ENCODE data around the gene STMN1. TPM values are rescaled to one million over a fixed set of nuclear protein-coding genes. Genes with fewer than 3 reads are reported as not detected.

Gene STMN1
- polyA plus RNA-seq, 4 donors = 30.9 to 275 (median 142) TPM

DNA sequence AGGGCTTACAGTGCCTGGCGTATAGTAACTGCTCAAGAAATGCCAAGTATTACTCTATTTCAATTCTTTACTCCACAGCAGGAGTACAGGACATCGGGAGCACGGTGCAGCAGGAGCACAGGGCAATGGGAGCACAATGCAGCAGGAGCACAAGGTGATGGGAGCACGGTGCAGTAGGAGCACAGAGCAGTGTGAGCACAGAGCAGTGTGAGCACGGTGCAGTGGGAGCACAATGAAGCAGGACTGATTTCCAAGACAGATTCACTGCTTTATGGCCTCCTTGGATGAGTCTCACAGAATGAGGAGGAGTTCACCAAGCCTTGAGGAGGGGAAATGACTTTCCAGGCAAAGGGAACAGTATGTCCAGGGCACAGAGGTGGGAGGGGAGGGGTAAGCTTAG, 25.7 kb downstream of the STMN1 start:
- H3K27me3 ChIP-seq (ENCODE audit: control insufficient read depth in 3 of 3, insufficient read depth in 3 of 3, low read length in 3 of 3) = no peaks in the 10 kb centered on the region
- H3K27ac ChIP-seq (ENCODE audit: low read depth in 1 of 3, low read length in 2 of 3) = peak overlapping the region in 1 of 3 donors; percentile 27
- peaks cover 0 to 4% (median 0%) of the 10 kb centered on the region in 3 donors for H3K36me3 ChIP-seq (ENCODE audit: control insufficient read depth in 3 of 3, insufficient read depth in 2 of 3, low read depth in 1 of 3, low read length in 3 of 3)
- H3K4me3 ChIP-seq (ENCODE audit: low read depth in 1 of 3, low read length in 3 of 3) = no peak overlapping the region
- no peak for FAIRE-seq
- H3K9me3 ChIP-seq (ENCODE audit: control insufficient read depth in 2 of 2, insufficient read depth in 1 of 2, low read depth in 1 of 2, low read length in 1 of 2) = no peaks in the 10 kb centered on the region
- peaks cover 0 to 39% (median 12%) of the 10 kb centered on the region in 3 donors for H3K4me1 ChIP-seq (ENCODE audit: control insufficient read depth in 3 of 3, insufficient read depth in 2 of 3, low read depth in 1 of 3, low read length in 2 of 3)
- 87 to 92% (median 89%) methylated on average over 5 of the region's 5 CpGs for WGBS, 3 donors
- no peak for DNase-seq

DNA sequence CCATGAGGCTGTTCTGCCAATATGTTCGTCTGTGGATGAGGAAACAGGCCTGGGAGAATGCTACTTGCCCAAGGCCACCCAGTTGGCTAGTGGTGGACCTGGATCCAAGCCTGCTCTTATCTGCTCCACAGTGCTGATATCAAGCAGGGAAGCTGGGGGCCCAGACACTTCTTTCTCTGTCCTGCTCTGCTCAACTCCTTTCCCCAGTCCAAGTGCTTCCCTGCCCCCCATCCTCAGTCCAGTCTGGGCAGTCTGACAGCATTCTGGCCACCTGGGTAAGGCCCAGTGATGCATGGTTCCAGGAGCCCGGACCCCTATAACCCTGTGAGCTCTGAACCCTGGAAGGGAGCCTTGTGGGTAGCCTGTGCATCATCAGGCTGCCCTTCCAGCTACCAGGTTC, 26.5 kb downstream of the STMN1 start:
- Histone ChIP-seq H3K9me3 (ENCODE audit: control insufficient read depth in 2 of 2, insufficient read depth in 1 of 2, low read depth in 1 of 2, low read length in 1 of 2) (no peaks in the 10 kb centered on the region), H3K36me3 (ENCODE audit: control insufficient read depth in 3 of 3, insufficient read depth in 2 of 3, low read depth in 1 of 3, low read length in 3 of 3) (no peaks in the 10 kb centered on the region), H3K27ac (ENCODE audit: low read depth in 1 of 3, low read length in 2 of 3) (peak overlapping the region in 2 of 3 donors; percentile 6 to 27), H3K4me3 (ENCODE audit: low read depth in 1 of 3, low read length in 3 of 3) (no peak overlapping the region), H3K27me3 (ENCODE audit: control insufficient read depth in 3 of 3, insufficient read depth in 3 of 3, low read length in 3 of 3) (no peaks in the 10 kb centered on the region), H3K4me1 (ENCODE audit: control insufficient read depth in 3 of 3, insufficient read depth in 2 of 3, low read depth in 1 of 3, low read length in 2 of 3) (peaks cover 3 to 33% (median 8%) of the 10 kb centered on the region in 3 donors)
- WGBS, 3 donors = 27 to 65% (median 30%) methylated on average over 2 of the region's 2 CpGs
- DNase-seq (peak in 1 of 2 donors; percentile 70), FAIRE-seq (no peak)

DNA sequence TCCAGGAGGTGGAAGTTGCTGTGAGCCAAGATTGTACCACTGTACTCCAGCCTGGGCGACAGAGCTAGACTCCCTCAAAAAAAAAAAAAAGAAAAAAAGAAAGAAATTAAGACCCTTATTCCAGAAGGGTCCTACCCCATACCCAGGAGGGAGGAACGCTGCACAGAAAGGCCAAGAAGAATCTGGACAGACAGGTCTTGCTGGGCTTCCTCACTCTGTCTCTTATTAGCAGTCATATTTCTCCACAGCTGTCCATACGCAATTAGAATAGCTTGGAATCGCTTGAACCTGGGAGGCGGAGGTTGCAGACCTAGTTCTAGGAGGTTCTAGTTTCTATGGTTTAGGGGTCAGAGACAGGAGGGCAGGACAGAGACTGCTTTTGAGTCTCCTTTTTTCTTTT, 27.5 kb downstream of the STMN1 start:
- no peak for DNase-seq
- Histone ChIP-seq H3K27me3 (ENCODE audit: control insufficient read depth in 3 of 3, insufficient read depth in 3 of 3, low read length in 3 of 3) (no peaks in the 10 kb centered on the region), H3K36me3 (ENCODE audit: control insufficient read depth in 3 of 3, insufficient read depth in 2 of 3, low read depth in 1 of 3, low read length in 3 of 3) (no peaks in the 10 kb centered on the region), H3K4me3 (ENCODE audit: low read depth in 1 of 3, low read length in 3 of 3) (no peak overlapping the region), H3K4me1 (ENCODE audit: control insufficient read depth in 3 of 3, insufficient read depth in 2 of 3, low read depth in 1 of 3, low read length in 2 of 3) (peaks cover 5 to 39% (median 8%) of the 10 kb centered on the region in 3 donors), H3K9me3 (ENCODE audit: control insufficient read depth in 2 of 2, insufficient read depth in 1 of 2, low read depth in 1 of 2, low read length in 1 of 2) (no peaks in the 10 kb centered on the region), H3K27ac (ENCODE audit: low read depth in 1 of 3, low read length in 2 of 3) (no peak overlapping the region)
- 51 to 84% (median 63%) methylated on average over 5 of the region's 5 CpGs for WGBS, 3 donors
- FAIRE-seq = no peak

DNA sequence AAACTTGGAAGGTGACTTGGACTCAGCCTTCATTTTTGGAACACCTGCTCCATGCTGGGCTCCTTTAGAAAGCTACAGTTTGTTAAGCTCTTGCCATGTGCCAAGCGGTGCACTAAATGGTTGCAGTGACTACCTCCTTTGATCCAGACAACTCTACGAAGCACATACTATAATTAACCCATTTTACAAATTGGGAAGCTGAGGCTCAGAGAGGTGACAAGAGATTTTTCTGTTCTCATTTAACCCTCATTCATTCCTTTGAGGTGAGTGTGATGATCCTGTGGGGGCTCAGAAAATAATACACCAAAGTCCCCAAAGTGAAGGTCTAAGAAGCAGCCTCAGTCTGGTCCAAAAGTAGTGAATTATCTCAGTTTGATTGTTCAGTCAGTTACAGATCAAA, 29.1 kb downstream of the STMN1 start:
- WGBS, 3 donors = 81 to 94% (median 84%) methylated on average over 2 of the region's 2 CpGs
- DNase-seq (no peak), FAIRE-seq (no peak)
- H3K9me3 ChIP-seq (ENCODE audit: control insufficient read depth in 2 of 2, insufficient read depth in 1 of 2, low read depth in 1 of 2, low read length in 1 of 2) = no peaks in the 10 kb centered on the region
- H3K4me1 ChIP-seq (ENCODE audit: control insufficient read depth in 3 of 3, insufficient read depth in 2 of 3, low read depth in 1 of 3, low read length in 2 of 3) = peaks cover 8 to 49% (median 10%) of the 10 kb centered on the region in 3 donors
- H3K27ac ChIP-seq (ENCODE audit: low read depth in 1 of 3, low read length in 2 of 3) = no peak overlapping the region
- no peaks in the 10 kb centered on the region for H3K27me3 ChIP-seq (ENCODE audit: control insufficient read depth in 3 of 3, insufficient read depth in 3 of 3, low read length in 3 of 3)
- peaks cover 0 to 2% (median 0%) of the 10 kb centered on the region in 3 donors for H3K36me3 ChIP-seq (ENCODE audit: control insufficient read depth in 3 of 3, insufficient read depth in 2 of 3, low read depth in 1 of 3, low read length in 3 of 3)
- H3K4me3 ChIP-seq (ENCODE audit: low read depth in 1 of 3, low read length in 3 of 3) = no peak overlapping the region

DNA sequence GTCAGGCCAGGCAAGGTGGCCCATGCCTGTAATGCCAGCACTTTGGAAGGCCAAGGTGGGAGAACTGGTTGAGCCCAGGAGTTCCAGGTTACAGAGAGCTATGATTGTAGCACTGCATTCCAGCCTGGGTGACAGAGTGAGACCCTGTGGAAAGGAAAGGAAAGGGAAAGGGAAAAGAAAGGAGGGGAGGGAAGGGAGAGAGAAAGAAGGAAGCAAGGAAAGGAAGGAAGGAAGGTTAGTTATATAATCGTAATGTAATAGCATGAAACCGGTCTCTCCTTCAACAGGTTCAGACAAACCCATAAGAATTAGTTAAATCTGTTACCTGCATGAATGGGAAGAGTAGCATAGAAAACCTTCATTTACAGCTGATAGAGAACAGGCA, 29.5 kb downstream of the STMN1 start:
- H3K4me1 ChIP-seq (ENCODE audit: control insufficient read depth in 3 of 3, insufficient read depth in 2 of 3, low read depth in 1 of 3, low read length in 2 of 3) = peaks cover 8 to 54% (median 10%) of the 10 kb centered on the region in 3 donors
- DNase-seq (no peak), FAIRE-seq (no peak)
- no peaks in the 10 kb centered on the region for H3K9me3 ChIP-seq (ENCODE audit: control insufficient read depth in 2 of 2, insufficient read depth in 1 of 2, low read depth in 1 of 2, low read length in 1 of 2)
- no peaks in the 10 kb centered on the region for H3K27me3 ChIP-seq (ENCODE audit: control insufficient read depth in 3 of 3, insufficient read depth in 3 of 3, low read length in 3 of 3)
- no peak overlapping the region for H3K4me3 ChIP-seq (ENCODE audit: low read depth in 1 of 3, low read length in 3 of 3)
- WGBS, 3 donors = 76 to 88% (median 87%) methylated on average over 2 of the region's 2 CpGs
- peaks cover 0 to 6% (median 0%) of the 10 kb centered on the region in 3 donors for H3K36me3 ChIP-seq (ENCODE audit: control insufficient read depth in 3 of 3, insufficient read depth in 2 of 3, low read depth in 1 of 3, low read length in 3 of 3)
- no peak overlapping the region for H3K27ac ChIP-seq (ENCODE audit: low read depth in 1 of 3, low read length in 2 of 3)

DNA sequence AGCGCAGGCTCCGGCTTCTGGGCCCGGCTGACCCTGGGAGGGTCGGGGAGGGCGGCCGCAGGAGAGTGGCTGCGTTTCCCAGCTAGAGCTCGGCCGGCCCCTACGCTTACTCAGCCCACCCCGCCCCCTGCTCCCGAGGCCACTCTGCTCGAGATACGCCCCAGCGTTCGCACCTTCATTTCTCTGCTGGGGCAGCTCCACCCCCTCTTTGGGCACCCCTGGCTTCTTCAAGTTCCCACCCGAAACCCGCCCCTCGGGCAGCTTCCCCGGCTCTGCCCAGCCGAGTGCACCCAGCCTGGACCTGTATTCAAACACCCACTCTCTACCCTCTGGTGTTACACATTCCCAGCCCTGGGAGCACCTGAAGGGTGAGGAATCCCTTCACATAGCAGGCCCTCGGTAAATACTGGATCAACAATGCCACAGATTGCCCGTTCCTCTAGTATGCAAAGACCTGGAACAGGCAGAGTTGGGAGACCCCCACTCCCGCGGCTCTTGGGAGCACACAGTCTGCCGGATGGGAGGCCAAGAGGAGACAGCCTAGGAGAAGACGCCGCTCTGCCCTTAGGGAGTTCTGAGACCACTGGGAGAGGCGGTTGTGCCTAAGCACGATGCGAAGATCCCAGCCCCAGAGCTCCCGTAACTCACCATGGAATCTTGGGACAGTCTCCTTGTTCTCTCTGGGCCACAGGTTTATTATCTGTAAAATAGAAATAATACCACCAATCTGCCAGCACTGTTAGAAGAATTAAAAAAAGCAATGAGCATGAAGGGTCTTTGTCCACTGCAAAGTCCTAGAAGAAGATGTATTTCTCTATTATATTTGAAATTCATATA, 30.1 kb downstream of the STMN1 start:
- peak overlapping the region; percentile 65 to 89 (median 72) for H3K27ac ChIP-seq (ENCODE audit: low read depth in 1 of 3, low read length in 2 of 3)
- H3K36me3 ChIP-seq (ENCODE audit: control insufficient read depth in 3 of 3, insufficient read depth in 2 of 3, low read depth in 1 of 3, low read length in 3 of 3) = peaks cover 0 to 13% (median 0%) of the 10 kb centered on the region in 3 donors
- peak overlapping the region; percentile 32 to 73 (median 72) for H3K4me3 ChIP-seq (ENCODE audit: low read depth in 1 of 3, low read length in 3 of 3)
- WGBS, 3 donors = 28 to 35% (median 34%) methylated on average over 25 to 32 of the region's 32 CpGs
- no peaks in the 10 kb centered on the region for H3K9me3 ChIP-seq (ENCODE audit: control insufficient read depth in 2 of 2, insufficient read depth in 1 of 2, low read depth in 1 of 2, low read length in 1 of 2)
- FAIRE-seq (no peak), DNase-seq (peak in 1 of 2 donors; percentile 46)
- peaks cover 11 to 60% (median 14%) of the 10 kb centered on the region in 3 donors for H3K4me1 ChIP-seq (ENCODE audit: control insufficient read depth in 3 of 3, insufficient read depth in 2 of 3, low read depth in 1 of 3, low read length in 2 of 3)
- no peaks in the 10 kb centered on the region for H3K27me3 ChIP-seq (ENCODE audit: control insufficient read depth in 3 of 3, insufficient read depth in 3 of 3, low read length in 3 of 3)

DNA sequence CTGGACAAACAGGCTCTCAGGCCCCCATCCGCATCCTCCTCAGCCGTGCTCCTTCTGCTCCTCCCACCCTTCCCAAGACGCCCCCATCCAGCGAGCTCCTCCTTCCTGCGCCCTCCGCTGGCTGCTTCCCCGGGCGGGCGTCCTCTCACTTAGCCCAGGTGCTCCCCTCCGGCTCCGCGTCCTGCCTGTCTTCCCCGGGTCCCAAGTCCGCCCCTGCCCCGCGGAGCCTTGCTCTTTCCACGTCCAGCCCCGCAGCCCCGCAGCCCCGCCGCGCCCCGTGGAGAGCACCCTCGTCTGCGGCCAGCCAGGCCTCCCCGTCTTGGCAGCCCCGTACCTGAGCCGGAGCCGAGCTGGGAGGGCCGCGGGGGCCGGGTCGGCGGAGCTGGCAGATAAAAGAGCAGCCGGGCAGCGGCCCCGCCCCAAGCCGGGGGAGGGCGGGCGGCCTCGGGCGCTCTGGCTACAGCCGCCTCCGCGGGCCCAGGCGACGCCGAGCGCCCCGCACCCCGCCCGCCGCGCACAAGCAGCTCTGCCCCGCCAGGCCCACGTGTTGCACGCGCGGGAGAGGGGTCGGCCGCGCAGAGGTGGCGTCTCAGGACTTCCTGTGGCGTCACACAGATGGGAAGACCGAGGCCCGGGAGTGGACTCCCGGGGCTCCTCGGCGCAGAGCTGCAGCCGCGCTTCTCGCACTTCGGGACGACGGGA, 30.9 kb downstream of the STMN1 start, which contains the start of gene PAQR7:
Gene PAQR7, minus strand, starts transcription at position 555 of the 702 bp plus-strand sequence. CDS start 11,869 bp downstream, outside the sequence.
- peaks cover 12 to 66% (median 14%) of the 10 kb centered on the region in 3 donors for H3K4me1 ChIP-seq (ENCODE audit: control insufficient read depth in 3 of 3, insufficient read depth in 2 of 3, low read depth in 1 of 3, low read length in 2 of 3)
- H3K27me3 ChIP-seq (ENCODE audit: control insufficient read depth in 3 of 3, insufficient read depth in 3 of 3, low read length in 3 of 3) = no peaks in the 10 kb centered on the region
- peaks cover 0 to 16% (median 0%) of the 10 kb centered on the region in 3 donors for H3K36me3 ChIP-seq (ENCODE audit: control insufficient read depth in 3 of 3, insufficient read depth in 2 of 3, low read depth in 1 of 3, low read length in 3 of 3)
- DNase-seq (peak; percentile 82 to 93), FAIRE-seq (no peak)
- H3K4me3 ChIP-seq (ENCODE audit: low read depth in 1 of 3, low read length in 3 of 3) = peak within 1 kb of the TSS; percentile 41 to 73 (median 72)
- H3K9me3 ChIP-seq (ENCODE audit: control insufficient read depth in 2 of 2, insufficient read depth in 1 of 2, low read depth in 1 of 2, low read length in 1 of 2) = no peaks in the 10 kb centered on the region
- peak within 1 kb of the TSS; percentile 65 to 89 (median 72) for H3K27ac ChIP-seq (ENCODE audit: low read depth in 1 of 3, low read length in 2 of 3)
- 0 to 1% (median 1%) methylated on average over 35 to 75 of the region's 75 CpGs for WGBS, 3 donors

DNA sequence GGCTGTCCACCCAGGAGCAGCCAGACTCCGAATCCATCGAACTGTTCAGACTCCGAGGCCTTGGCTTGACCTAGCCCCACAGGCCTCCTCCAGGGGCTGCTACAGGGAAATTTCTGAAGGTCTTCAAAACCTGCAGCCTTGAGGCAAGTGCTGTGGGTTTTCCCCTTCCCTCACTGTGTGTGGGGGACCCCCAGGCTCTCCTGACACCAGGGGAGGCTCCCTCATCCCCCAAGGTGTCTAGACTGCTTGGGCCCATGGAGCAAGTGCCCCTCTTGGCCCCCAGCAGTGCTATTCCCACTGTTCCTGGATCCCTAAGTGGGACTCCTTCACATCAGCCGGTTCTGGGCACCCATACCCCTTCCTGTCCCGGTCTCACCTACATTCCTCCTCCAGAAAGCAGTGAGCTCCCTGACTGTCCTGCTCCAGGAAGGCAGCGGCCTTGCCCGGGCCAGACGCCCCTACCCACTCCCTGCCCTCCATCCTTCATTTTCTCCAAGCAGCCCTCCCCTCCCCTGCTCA, 31.5 kb downstream of the STMN1 start:
- FAIRE-seq = no peak
- no peak for DNase-seq
- H3K36me3 ChIP-seq (ENCODE audit: control insufficient read depth in 3 of 3, insufficient read depth in 2 of 3, low read depth in 1 of 3, low read length in 3 of 3) = peaks cover 0 to 22% (median 0%) of the 10 kb centered on the region in 3 donors
- H3K4me3 ChIP-seq (ENCODE audit: low read depth in 1 of 3, low read length in 3 of 3) = peak overlapping the region; percentile 41 to 73 (median 72)
- no peaks in the 10 kb centered on the region for H3K9me3 ChIP-seq (ENCODE audit: control insufficient read depth in 2 of 2, insufficient read depth in 1 of 2, low read depth in 1 of 2, low read length in 1 of 2)
- H3K4me1 ChIP-seq (ENCODE audit: control insufficient read depth in 3 of 3, insufficient read depth in 2 of 3, low read depth in 1 of 3, low read length in 2 of 3) = peaks cover 11 to 66% (median 14%) of the 10 kb centered on the region in 3 donors
- H3K27ac ChIP-seq (ENCODE audit: low read depth in 1 of 3, low read length in 2 of 3) = peak overlapping the region; percentile 65 to 83 (median 72)
- no peaks in the 10 kb centered on the region for H3K27me3 ChIP-seq (ENCODE audit: control insufficient read depth in 3 of 3, insufficient read depth in 3 of 3, low read length in 3 of 3)
- 25 to 37% (median 28%) methylated on average over 8 of the region's 8 CpGs for WGBS, 3 donors

Measured in small intestine (tissue), 7 donors.